HG03565 (cell line): Measurements from ENCODE around the gene UGDH.

Source experiments
- ATAC-seq: cut with Tn5 transposase; IDR thresholded peaks from one replicate; pipeline ENCODE4 v1.9.1; 2021; ENCODE audit warnings: mild to moderate bottlenecking, moderate library complexity; ENCODE audit not compliant: unreplicated experiment

UGDH gene

GRCh38 chr4:39456946-39457763 is 70.1 kb downstream of the UGDH start:
- no peak for ATAC-seq

GRCh38 chr4:39455486-39455885 is 71.8 kb downstream of the UGDH start:
- ATAC-seq = no peak

- ATAC-seq = no peak
Measured at GRCh38 chr4:39453738-39454137, 73.5 kb downstream of the UGDH start.

- ATAC-seq = no peak
Measured at GRCh38 chr4:39452860-39453587, 74.2 kb downstream of the UGDH start.

GRCh38 chr4:39452153-39452859 is 74.9 kb downstream of the UGDH start:
- ATAC-seq = no peak

GRCh38 chr4:39451423-39452023 is 75.7 kb downstream of the UGDH start:
- ATAC-seq = no peak

- no peak for ATAC-seq
Measured at GRCh38 chr4:39450618-39451017, 76.6 kb downstream of the UGDH start.
